Dedifferentiated amniotic fluid mesenchymal stem cell (primary cell): ENCODE measurements around the gene ERICH6.
"Not testable (repeated sequence)": the region's sequence is repeated elsewhere in the genome, so short reads cannot be mapped to it uniquely, and the experiment has no call there.

Experiments used
- DNase-seq: peaks from one replicate; pipeline ENCODE4 v3.0.0-alpha.2; 2016; ENCODE audit errors: extremely low spot score

ERICH6 gene

GRCh38 chr3:150682279-150682678 is 21.4 kb downstream of the ERICH6 start:
- DNase-seq: no peak

DNA sequence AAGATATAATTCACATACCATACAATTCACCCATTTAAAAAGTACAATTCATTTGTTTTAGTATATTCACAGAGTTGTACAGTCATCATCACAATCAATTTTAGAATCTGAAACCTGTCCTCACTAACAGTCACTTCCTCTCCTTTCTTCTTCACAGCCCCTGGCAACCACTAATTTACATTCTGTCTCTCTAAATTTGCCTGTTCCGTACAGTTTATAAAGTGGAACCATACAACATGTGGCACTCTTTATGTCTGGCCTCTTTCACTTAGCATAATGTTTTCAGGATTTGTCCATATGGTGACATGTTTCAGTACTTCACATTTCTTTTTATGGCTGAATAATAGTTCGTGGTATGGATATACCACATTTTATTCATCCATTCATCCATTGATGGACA is 22.7 kb downstream of the ERICH6 start:
- no peak for DNase-seq

- DNase-seq: no peak
Observed at GRCh38 chr3:150680562-150680961, 23.2 kb downstream of the ERICH6 start.

- DNase-seq: no peak
Observed at GRCh38 chr3:150675587-150675986, 28.1 kb downstream of the ERICH6 start.

DNA sequence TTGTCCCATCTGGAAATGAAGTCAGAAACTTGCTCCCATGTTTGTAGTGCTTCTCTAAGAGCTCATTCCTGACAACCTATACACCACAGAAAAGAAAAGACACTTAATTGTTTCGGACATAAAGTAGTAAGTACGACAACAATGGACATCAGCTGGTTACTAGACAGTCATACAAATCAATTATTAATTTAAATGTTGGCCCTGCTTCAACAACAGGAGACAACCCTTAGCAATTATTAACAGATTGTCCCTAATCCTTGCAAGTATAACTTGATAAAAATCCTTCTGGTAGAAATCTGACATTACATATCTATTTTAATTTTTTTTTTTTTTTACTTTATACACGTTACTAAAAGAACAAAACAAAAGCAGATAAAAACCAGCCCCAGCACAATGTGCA is 29.8 kb downstream of the ERICH6 start:
- no peak for DNase-seq

DNA sequence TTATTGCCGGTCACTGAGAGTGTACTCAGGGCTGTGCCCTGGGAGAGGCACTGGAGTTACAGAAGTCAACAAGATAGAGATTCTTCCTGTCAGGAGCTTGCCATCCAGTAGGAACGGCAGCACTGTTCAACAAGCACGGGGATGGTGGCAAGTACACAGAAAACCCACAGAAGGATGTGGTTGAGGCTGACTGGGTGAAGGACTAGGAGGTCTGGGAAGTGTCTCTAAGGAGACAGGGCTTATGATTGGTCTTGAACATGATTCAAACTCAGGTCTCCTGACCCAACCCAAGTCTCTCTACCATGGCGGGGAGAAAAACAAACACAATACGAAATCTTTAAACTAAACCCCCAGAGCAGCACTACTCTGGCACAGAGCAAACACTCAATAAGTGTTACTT is 37.6 kb downstream of the ERICH6 start:
- DNase-seq: no peak

DNA sequence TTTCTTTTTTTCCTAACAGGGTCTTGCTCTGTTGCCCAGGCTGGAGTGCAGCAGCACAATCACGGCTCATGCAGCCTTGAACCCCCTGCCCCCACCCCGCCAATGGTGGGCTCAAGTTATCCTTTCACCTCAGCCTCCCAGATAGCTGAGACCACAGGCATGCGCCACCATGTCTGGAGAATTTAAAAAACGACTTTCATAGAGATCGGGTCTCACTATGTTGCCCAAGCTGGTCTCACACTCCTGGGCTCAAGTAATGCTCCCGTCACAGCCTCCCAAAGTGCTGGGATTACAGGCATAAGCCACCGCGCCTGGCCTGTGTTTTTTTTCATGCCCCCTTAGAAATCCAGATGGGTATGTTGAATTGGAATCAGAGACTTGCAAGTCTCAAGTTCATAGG is 40.3 kb downstream of the ERICH6 start:
- DNase-seq: no peak

GRCh38 chr3:150662410-150663200 is 41.1 kb downstream of the ERICH6 start:
- no peak for DNase-seq

- DNase-seq: no peak
Observed at GRCh38 chr3:150656316-150656715, 47.4 kb downstream of the ERICH6 start.

GRCh38 chr3:150653110-150653561 is 50.6 kb downstream of the ERICH6 start:
- DNase-seq: no peak

GRCh38 chr3:150640256-150640655 is 63.5 kb downstream of the ERICH6 start:
- DNase-seq: no peak

- no peak for DNase-seq
Observed at GRCh38 chr3:150639262-150639661, 64.5 kb downstream of the ERICH6 start.

DNA sequence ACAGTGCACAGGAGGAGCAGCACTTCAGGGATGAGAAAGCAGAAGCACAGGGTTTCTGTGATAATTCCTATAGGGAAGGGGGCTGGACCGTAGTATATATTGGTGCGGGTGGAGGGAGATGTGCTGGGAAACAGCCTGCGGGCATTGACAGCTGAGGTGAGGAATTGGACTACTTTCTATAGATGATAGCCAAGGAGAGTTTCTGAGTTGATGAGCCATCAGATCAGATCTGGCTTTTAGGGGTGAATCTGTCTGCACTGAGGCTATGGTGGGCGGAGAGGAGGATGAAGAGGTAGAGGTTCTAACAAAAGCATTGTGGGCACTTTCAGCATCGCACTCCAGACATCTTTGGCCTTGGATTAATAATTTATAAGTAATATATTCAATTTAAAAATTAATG is 67.5 kb downstream of the ERICH6 start:
- no peak for DNase-seq

DNA sequence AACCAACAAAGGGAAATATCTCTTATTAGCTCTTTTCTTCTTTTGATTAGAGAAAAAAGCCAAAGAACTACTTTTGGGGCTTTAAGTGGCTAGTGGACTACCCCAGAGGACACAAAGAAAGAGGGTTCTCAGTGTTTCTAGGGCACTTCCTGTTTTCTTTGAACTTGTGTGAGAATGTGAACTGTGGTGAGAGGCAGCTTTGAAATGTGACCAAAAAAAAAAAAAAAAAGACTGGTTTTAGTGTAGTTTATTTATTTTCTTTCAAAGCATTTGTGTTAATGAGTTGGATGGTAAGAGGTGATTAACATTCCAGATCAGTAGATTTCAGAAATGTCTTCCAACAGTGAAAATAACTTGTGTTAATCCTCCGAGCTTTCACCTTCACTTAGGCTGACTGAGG is 68.2 kb downstream of the ERICH6 start:
- DNase-seq: no peak

GRCh38 chr3:150635076-150635475 is 68.6 kb downstream of the ERICH6 start:
- no peak for DNase-seq

GRCh38 chr3:150631515-150632221 is 72.1 kb downstream of the ERICH6 start:
- DNase-seq: no peak

DNA sequence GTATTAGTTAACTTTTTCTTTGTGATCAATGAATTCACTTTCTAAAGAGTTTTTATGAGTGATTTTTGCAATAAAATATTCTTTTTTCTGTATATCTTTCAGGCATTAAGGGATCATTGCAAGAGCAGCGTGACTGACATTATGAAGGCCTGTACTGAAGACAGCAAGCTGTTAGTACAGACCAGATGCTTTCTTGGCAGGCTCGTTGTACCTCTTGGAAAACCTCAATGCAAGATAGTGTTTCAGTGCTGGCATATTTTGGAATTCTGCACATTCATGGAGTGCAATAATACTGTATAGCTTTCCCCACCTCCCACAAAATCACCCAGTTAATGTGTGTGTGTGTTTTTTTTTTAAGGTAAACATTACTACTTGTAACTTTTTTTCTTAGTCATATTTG is 76.2 kb downstream of the ERICH6 start:
- DNase-seq: peak; percentile 72

DNA sequence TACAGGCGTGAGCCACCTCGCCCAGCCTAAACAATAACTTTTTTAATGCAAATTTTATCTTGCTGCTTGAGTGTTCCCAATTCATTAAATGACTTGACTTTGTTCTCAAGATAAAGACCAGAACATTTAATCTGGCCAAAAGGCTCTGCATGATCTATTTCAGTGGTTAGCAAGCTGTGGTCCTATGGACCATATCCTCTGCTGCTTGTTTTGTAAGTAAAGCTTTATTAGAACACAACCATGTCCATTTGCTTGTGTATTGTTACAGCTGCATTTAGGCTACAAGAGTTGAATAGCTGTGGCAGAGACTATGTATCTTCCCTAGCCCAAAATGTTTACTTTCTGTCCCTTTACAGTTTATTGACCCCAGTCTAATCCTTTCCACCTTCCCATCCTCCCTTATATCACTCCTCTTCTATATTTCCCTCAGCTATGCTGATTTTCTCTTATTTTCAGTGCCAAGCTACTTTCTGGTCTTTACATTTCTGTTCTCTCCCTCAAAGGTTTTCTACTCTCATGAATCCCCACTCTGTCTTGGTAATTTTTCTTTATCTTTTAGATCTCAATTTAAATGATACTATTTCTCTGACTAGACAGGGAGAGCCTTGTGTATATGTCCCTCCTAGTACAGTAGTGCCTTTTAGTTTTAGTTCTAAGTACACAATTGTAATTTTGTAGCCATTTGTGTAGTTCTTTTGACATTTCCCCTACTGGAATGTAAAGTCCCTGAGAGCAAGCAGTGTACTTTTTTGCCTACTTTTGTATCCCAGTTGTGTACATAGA is 77.4 kb downstream of the ERICH6 start:
- DNase-seq: no peak

DNA sequence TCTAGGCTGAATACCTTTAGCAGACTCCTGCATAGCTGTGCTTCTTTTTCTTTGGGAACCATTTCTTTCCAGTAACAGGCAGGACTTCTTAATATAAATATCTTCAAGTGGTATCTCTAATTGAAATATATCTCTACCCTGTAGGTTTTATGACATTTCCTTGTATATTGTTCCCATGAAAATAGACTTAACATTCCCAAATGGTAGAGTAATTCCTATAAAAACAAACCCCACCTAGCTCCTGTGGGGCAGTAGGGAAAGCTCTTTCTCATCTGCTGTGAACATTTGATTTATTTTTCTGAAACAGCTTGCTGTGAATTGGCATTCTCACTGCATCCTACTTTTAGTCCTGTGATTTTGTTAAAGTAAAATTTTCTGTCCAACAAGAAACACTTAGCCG is 79.8 kb downstream of the ERICH6 start:
- DNase-seq: no peak

DNA sequence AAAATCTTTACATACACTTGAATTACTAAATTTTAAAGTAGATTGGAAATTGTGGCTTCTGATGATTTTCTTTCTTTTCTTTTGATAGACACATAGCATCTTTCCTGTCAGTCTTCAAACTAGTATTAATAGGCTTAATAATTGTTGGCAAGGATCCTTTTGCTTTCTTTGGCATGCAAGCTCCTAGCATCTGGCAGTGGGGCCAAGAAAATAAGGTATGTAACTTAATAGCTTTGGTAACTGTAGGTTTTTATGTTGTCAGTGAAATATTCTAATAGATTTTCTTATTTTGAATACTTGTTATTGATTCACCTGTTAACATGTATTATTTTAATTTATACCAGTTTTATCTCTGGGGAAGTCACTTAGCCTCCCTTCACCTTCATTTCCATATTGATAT is 80.8 kb downstream of the ERICH6 start:
- not testable (repeated sequence) for DNase-seq

DNA sequence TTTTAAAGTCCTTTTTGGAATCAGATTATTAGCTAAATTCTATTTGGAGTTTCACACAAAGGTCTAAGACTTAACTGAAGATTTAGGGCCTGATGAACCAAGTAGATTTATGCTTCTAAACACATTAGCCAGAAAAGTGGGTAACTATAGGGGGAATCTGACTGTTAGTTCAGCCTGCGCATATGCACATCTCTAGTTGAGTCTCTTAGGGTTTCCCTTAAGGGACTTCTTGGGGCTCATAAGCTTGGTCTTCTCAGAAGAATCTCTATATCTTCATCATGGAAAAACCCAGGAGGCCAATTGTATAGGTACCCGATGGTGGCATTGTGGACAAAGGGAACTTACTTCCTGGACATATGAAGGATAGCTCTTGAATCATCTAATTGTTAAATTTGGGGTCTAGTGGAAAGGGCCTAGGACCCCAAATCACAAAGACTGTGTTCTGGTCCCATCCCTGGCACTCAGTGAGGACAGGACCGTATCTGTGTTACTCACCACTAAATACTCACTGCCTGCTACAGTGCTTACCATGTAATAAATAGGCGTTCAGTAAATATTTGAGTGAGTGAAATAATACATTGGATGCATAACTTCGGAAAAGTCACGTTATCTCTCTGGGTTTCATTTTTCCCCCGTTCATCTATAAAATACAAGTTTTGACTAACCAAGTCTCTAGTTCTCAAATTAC is 83.6 kb downstream of the ERICH6 start:
- DNase-seq: no peak
